BE2C (cell line): Measurements from ENCODE around the gene CRKL.

Source experiments
- DNase-seq: peaks from one replicate; pipeline ENCODE4 v3.0.0-alpha.2; 2020
- H3K27me3 ChIP-seq: fragments of 250-450 bp; sonication (Bioruptor Pico); 2 replicates; pipeline ENCODE4 v1.5.1; 2020; ENCODE audit warnings: mild to moderate bottlenecking
- H3K36me3 ChIP-seq: fragments of 250-450 bp; sonication (Bioruptor Pico); 2 replicates; pipeline ENCODE4 v1.5.1; 2020; ENCODE audit warnings: mild to moderate bottlenecking
- H3K4me1 ChIP-seq: fragments of 250-450 bp; sonication (Bioruptor Pico); 2 replicates; pipeline ENCODE4 v1.5.1; 2020
- H3K4me3 ChIP-seq: 2 replicates; pipeline ENCODE4 v1.5.1; 2011; ENCODE audit warnings: low read depth, low read length
- H3K9me3 ChIP-seq: fragments of 250-450 bp; sonication (Bioruptor Pico); 2 replicates; pipeline ENCODE4 v1.5.1; 2020
- CTCF ChIP-seq: IDR thresholded peaks from 2 replicates; pipeline ENCODE4 v1.5.1; 2012; ENCODE audit warnings: mild to moderate bottlenecking, low read depth, low read length

Gene CRKL

GRCh38 chr22:20974336-20974955 lies 57.2 kb downstream of the CRKL start:
- no peaks in the 10 kb centered on the region for H3K27me3 ChIP-seq
- H3K4me1 ChIP-seq, result no peaks in the 10 kb centered on the region
- no peak for TF ChIP-seq CTCF
- H3K9me3 ChIP-seq, result no peaks in the 10 kb centered on the region
- no peak overlapping the region for H3K4me3 ChIP-seq
- DNase-seq, result no peak
- H3K36me3 ChIP-seq, result no peaks in the 10 kb centered on the region

- no peaks in the 10 kb centered on the region for H3K36me3 ChIP-seq
- DNase-seq, result no peak
- H3K4me1 ChIP-seq, result no peaks in the 10 kb centered on the region
- H3K27me3 ChIP-seq, result no peaks in the 10 kb centered on the region
- no peak overlapping the region for H3K4me3 ChIP-seq
- TF ChIP-seq CTCF, result no peak
- H3K9me3 ChIP-seq, result no peaks in the 10 kb centered on the region
Measured at GRCh38 chr22:20975541-20976290, 58.5 kb downstream of the CRKL start.

GRCh38 chr22:20976291-20976877 lies 59.2 kb downstream of the CRKL start:
- no peak overlapping the region for H3K4me3 ChIP-seq
- no peaks in the 10 kb centered on the region for H3K36me3 ChIP-seq
- H3K27me3 ChIP-seq, result no peaks in the 10 kb centered on the region
- no peak for TF ChIP-seq CTCF
- no peaks in the 10 kb centered on the region for H3K9me3 ChIP-seq
- no peaks in the 10 kb centered on the region for H3K4me1 ChIP-seq
- DNase-seq, result no peak

GRCh38 chr22:20977019-20977418 lies 59.8 kb downstream of the CRKL start:
- Histone ChIP-seq H3K4me3 (no peak overlapping the region), H3K27me3 (no peaks in the 10 kb centered on the region), H3K4me1 (no peaks in the 10 kb centered on the region), H3K9me3 (no peaks in the 10 kb centered on the region), H3K36me3 (no peaks in the 10 kb centered on the region)
- DNase-seq, result no peak
- TF ChIP-seq CTCF, result no peak

GRCh38 chr22:20977516-20978170 lies 60.4 kb downstream of the CRKL start:
- no peak overlapping the region for H3K4me3 ChIP-seq
- H3K4me1 ChIP-seq, result no peaks in the 10 kb centered on the region
- no peaks in the 10 kb centered on the region for H3K27me3 ChIP-seq
- DNase-seq, result no peak
- no peak for TF ChIP-seq CTCF
- no peaks in the 10 kb centered on the region for H3K9me3 ChIP-seq
- no peaks in the 10 kb centered on the region for H3K36me3 ChIP-seq
